Esophagus squamous epithelium (tissue), 4 donors: ENCODE results near the gene LGALS1.

Experiments
- POLR2A ChIP-seq, 4 donors: fragments of 450-650 bp; IDR thresholded peaks; one replicate each; pipeline ENCODE4 v1.6.1; 2017; ENCODE audit warnings: antibody characterized with exemption in 4 of 4, mild to moderate bottlenecking in 4 of 4, moderate library complexity in 3 of 4
- TF ChIP-seq, protein P1 (sequence below), 6 experiments: fragments of 450-650 bp in 4 of 6; fragments of 200-600 bp in 2 of 6; sonication (generic) in 2 of 6; IDR thresholded peaks; one replicate each; pipeline ENCODE4 v1.5.1; 2016 to 2019; ENCODE audit warnings: antibody characterized with exemption in 6 of 6, mild to moderate bottlenecking in 4 of 6, moderate library complexity in 4 of 6

GRCh38 chr22:37663521-37664140 is 11.8 kb upstream of the LGALS1 start:
- TF ChIP-seq, protein P1, sequence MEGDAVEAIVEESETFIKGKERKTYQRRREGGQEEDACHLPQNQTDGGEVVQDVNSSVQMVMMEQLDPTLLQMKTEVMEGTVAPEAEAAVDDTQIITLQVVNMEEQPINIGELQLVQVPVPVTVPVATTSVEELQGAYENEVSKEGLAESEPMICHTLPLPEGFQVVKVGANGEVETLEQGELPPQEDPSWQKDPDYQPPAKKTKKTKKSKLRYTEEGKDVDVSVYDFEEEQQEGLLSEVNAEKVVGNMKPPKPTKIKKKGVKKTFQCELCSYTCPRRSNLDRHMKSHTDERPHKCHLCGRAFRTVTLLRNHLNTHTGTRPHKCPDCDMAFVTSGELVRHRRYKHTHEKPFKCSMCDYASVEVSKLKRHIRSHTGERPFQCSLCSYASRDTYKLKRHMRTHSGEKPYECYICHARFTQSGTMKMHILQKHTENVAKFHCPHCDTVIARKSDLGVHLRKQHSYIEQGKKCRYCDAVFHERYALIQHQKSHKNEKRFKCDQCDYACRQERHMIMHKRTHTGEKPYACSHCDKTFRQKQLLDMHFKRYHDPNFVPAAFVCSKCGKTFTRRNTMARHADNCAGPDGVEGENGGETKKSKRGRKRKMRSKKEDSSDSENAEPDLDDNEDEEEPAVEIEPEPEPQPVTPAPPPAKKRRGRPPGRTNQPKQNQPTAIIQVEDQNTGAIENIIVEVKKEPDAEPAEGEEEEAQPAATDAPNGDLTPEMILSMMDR (IDR thresholded peaks at IDR 0.05): no peak
- no peak for TF ChIP-seq POLR2A (IDR thresholded peaks at IDR 0.05)
